HUES6 (cell line): ENCODE data around the gene PROCA1.

ENCODE experiments used
- H3K27ac ChIP-seq: 2 replicates; pipeline ENCODE4 v1.7.0; 2013; ENCODE audit warnings: low read depth, mild to moderate bottlenecking, low read length, inconsistent platforms
- H3K27me3 ChIP-seq: 2 replicates; pipeline ENCODE4 v1.6.1; 2013; ENCODE audit warnings: low read length; ENCODE audit not compliant: control insufficient read depth, insufficient read depth
- H3K36me3 ChIP-seq: 2 replicates; pipeline ENCODE4 v1.6.1; 2013; ENCODE audit warnings: low read length; ENCODE audit not compliant: control insufficient read depth, insufficient read depth
- H3K4me1 ChIP-seq: 2 replicates; pipeline ENCODE4 v1.6.1; 2013; ENCODE audit warnings: low read length; ENCODE audit not compliant: control insufficient read depth, insufficient read depth
- H3K4me3 ChIP-seq: 2 replicates; pipeline ENCODE4 v1.5.1; 2013; ENCODE audit warnings: low read depth, low read length
- H3K9ac ChIP-seq: one replicate; pipeline ENCODE4 v1.6.1; 2013; ENCODE audit warnings: mild to moderate bottlenecking, low read length
- H3K9me3 ChIP-seq: 2 replicates; pipeline ENCODE4 v1.6.1; 2013; ENCODE audit warnings: low read depth, low read length; ENCODE audit not compliant: control insufficient read depth, insufficient read depth

PROCA1 gene

DNA sequence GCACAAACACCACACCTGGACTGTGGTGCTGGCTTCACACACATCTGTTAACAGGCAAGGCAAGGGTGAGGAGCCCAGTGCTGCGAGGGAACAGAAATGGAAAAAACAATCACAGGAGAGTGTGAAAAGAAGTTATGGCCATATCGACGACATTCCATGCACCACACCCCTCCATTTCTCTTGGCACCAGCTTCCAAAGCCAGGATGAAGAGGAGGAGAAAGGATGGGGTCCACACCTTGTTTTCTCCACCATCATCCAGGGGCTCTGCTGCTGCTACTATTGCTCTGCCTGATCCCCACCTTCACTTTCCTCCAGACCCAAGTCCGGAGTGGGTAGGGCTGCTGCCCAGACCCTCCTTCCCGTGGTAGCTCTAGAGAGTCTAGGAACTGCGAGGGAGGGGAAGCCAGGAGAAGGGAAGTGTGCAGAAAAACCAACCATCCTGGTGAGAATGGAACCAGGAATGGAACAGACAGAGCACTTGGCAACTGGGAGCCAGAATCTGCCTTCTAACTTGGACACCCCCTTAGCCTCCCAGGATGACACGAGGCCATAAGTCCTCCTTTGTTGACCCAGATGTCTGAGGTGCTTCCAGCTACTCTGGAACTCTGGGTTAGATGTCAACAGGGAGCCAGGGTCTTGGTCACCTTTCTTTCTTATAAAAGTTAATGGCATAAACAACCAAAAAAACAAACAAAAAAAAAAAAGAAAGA, 1.2 kb upstream of the PROCA1 start:
- Histone ChIP-seq H3K4me3 (peak overlapping the region; percentile 82), H3K4me1 (peaks cover 18% of the 10 kb centered on the region), H3K9me3 (no peaks in the 10 kb centered on the region), H3K36me3 (peaks cover 30% of the 10 kb centered on the region), H3K27me3 (no peaks in the 10 kb centered on the region), H3K27ac (no peak overlapping the region), H3K9ac (no peak overlapping the region)

- H3K36me3 ChIP-seq, result peaks cover 30% of the 10 kb centered on the region
- H3K27me3 ChIP-seq, result no peaks in the 10 kb centered on the region
- H3K27ac ChIP-seq, result peak overlapping the region; percentile 90; the same call in 1 of the 2 replicates
- H3K9ac ChIP-seq, result peak overlapping the region; percentile 90
- H3K4me3 ChIP-seq, result peak overlapping the region; percentile 82
- H3K4me1 ChIP-seq, result peaks cover 22% of the 10 kb centered on the region
- no peaks in the 10 kb centered on the region for H3K9me3 ChIP-seq
These were observed 480 bp upstream of the PROCA1 start for GRCh38 chr17:28712032-28712704.

- peaks cover 34% of the 10 kb centered on the region for H3K36me3 ChIP-seq
- peak overlapping the region; percentile 90 for H3K27ac ChIP-seq
These were observed 596 bp downstream of the PROCA1 start for GRCh38 chr17:28710861-28711722.

DNA sequence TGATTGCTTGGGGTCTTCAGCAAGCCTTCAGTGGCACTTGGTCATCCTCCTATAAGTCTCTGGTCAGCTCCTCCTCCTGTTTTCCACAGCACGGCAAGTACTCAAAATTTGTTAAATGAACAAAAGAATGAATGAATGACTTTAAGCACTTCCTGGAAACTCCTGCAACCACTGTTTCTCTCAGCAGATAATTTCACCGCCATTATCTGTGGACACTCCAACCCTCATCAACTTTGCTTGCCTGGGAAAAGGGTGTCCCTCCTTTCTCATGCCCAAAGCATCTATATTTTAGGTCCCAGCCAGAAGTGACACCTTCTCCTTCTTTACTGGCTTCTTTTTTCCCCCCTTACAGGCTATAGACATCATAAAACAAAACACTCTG, 4.4 kb downstream of the PROCA1 start:
- Histone ChIP-seq H3K27ac (no peak overlapping the region), H3K9ac (no peak overlapping the region), H3K9me3 (no peaks in the 10 kb centered on the region), H3K27me3 (no peaks in the 10 kb centered on the region), H3K36me3 (peaks cover 35% of the 10 kb centered on the region), H3K4me3 (no peak overlapping the region), H3K4me1 (peaks cover 9% of the 10 kb centered on the region)

More at GRCh38 chr17:28710861-28711722, 596 bp downstream of the PROCA1 start:
- Histone ChIP-seq H3K4me1 (peaks cover 20% of the 10 kb centered on the region), H3K9me3 (no peaks in the 10 kb centered on the region), H3K27me3 (no peaks in the 10 kb centered on the region), H3K9ac (peak overlapping the region; percentile 90), H3K4me3 (peak overlapping the region; percentile 82)

- H3K4me3 ChIP-seq, result no peak overlapping the region
- no peak overlapping the region for H3K27ac ChIP-seq
- no peak overlapping the region for H3K9ac ChIP-seq
- no peaks in the 10 kb centered on the region for H3K9me3 ChIP-seq
- H3K27me3 ChIP-seq, result no peaks in the 10 kb centered on the region
- H3K4me1 ChIP-seq, result peaks cover 8% of the 10 kb centered on the region
- H3K36me3 ChIP-seq, result peaks cover 42% of the 10 kb centered on the region
These were observed 5.0 kb downstream of the PROCA1 start for GRCh38 chr17:28706471-28707338.

- Histone ChIP-seq H3K9ac (no peak overlapping the region), H3K36me3 (peaks cover 50% of the 10 kb centered on the region), H3K27me3 (no peaks in the 10 kb centered on the region), H3K4me1 (peaks cover 8% of the 10 kb centered on the region), H3K9me3 (no peaks in the 10 kb centered on the region), H3K4me3 (no peak overlapping the region), H3K27ac (no peak overlapping the region)
These were observed 5.9 kb downstream of the PROCA1 start for GRCh38 chr17:28705728-28706334.

GRCh38 chr17:28705074-28705659, 6.5 kb downstream of the PROCA1 start:
- H3K4me3 ChIP-seq, result no peak overlapping the region
- peaks cover 57% of the 10 kb centered on the region for H3K36me3 ChIP-seq
- H3K27me3 ChIP-seq, result no peaks in the 10 kb centered on the region
- H3K4me1 ChIP-seq, result peaks cover 8% of the 10 kb centered on the region
- H3K9me3 ChIP-seq, result no peaks in the 10 kb centered on the region
- no peak overlapping the region for H3K9ac ChIP-seq
- H3K27ac ChIP-seq, result no peak overlapping the region

DNA sequence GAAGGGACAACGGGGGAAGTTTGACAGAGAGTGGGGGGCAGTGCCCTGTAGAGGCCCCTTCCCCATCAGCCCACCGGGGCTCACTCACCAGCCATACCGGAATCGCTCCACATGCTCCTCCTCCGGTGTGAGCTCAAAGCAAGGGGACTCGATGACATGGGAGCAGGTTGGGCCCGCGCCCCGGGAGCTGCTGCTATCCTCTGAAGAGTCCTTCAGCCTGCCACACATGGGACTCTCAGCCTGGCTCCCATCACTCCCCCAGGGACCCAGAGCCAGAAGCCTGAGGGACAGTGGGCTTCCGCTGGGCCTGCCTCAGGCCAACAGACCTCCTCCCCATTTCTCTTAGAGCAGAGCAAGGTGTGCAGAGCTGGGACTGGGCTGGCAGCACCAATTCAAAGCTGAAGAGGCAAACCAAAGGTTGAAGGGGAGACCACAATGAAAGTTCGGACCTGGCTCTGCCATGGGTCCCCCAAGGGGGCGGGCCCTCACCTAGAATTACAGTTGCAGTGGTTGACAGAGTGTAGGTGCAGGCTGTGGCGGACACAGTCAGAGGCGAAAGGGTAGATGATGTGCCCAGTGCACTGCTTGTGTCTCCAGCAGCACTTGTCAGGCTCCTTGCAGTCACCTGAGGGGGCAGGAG, 7.3 kb downstream of the PROCA1 start:
- H3K36me3 ChIP-seq, result peaks cover 65% of the 10 kb centered on the region
- H3K9me3 ChIP-seq, result no peaks in the 10 kb centered on the region
- H3K9ac ChIP-seq, result no peak overlapping the region
- peaks cover 8% of the 10 kb centered on the region for H3K4me1 ChIP-seq
- H3K4me3 ChIP-seq, result no peak overlapping the region
- no peaks in the 10 kb centered on the region for H3K27me3 ChIP-seq
- no peak overlapping the region for H3K27ac ChIP-seq

DNA sequence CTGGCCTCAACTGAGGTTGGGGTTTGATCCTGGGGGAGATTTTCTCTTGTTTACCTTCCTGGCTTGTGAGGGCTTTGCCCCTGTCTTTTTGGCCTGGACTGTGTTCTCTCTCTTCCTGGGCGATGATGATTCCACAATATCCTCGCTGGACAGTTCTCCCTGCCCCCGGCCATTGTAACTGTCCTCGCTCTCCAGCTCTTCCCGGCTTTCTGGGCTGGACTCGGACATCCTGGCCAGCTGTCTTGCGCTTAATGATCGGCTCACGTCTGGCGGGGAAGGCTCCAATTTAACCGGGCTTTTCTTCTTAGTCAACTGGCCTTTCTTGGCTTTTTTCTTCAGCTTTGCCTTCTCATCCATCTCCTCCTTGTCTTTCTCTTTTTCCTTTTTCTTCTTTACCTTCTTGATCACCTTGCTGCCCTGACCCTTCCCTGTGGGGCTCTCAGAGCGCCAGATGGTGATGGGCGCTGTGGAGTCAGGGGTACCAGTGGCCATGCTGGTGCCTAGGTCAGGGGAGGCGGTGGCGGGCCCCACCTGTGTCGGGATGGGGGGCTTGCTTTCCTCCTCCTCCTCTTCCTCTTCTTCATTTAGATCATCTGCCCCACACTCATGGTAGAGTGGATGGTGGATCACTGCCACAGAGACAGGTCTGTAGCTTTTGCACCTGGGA, 8.0 kb downstream of the PROCA1 start:
- Histone ChIP-seq H3K27ac (no peak overlapping the region), H3K4me3 (no peak overlapping the region), H3K9ac (no peak overlapping the region), H3K4me1 (peaks cover 8% of the 10 kb centered on the region), H3K9me3 (no peaks in the 10 kb centered on the region), H3K36me3 (peaks cover 72% of the 10 kb centered on the region), H3K27me3 (no peaks in the 10 kb centered on the region)
